ENCODE measurements around the gene HPCAL1. TPM values are rescaled to one million over a fixed set of nuclear protein-coding genes. Genes with fewer than 3 reads are reported as not detected.
"Not testable (repeated sequence)": the region's sequence is repeated elsewhere in the genome, so short reads cannot be mapped to it uniquely, and the experiment has no call there.

Gene HPCAL1
- total RNA-seq, 1 donor from 2014 or later: 12.3 TPM

DNA sequence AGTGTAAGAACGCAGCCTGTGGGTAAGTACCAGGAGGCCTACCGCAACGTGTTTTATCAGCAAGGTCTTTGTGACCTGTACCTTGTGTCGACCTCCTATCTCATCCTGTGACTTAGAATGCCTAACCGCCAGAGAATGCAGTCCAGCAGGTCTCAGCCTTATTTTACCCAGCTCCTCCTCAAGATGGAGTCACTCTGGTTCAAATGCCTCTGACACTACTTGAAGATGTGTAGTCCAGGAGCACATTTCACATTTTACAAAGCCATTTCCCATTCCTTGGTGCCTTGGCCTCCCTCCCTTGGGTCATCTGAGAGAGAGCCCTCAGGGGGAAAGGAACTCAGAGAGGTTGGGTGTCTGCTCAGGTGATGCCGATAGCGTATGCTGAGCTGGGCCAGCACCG is 6.6 kb upstream of the HPCAL1 start:
- Mint-ChIP-seq H3K4me1 (ENCODE audit: low read depth, unreplicated experiment) (peaks cover 7% of the 10 kb centered on the region), H3K27ac (ENCODE audit: unreplicated experiment) (no peak overlapping the region)

DNA sequence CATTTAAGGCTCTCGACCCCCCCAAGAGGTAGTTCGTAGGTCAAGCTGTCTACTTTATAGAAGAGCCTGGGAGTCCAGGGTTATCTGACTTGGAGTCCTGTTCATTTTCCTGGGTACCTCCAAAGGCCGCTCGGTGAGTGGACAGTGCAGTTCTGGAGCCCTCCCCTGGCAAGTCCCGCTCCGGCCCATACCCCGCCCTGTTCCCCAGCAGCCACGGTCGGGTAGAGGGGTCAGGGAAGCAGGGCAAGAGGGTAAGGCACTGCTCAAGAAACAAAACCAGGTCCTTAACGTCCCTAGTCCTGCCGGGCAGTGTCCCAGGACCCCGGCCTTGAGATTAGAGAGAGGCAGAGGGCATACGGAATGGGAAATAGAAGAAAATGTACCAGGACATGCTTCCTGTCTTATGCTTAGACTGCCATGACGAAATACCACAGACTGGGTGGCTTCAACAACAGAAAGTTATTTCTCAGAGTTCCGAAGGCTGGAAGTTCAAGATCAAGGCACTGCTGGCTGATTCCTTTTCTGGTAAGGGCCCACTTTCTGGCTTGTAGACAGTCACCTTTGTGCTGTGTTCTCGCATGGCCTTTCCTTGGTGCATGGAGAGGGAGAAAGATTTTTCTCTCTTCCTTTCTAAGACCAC is 5.4 kb upstream of the HPCAL1 start:
- Histone ChIP-seq H4K20me1 (ENCODE audit: insufficient read depth, low read length) (no peaks in the 10 kb centered on the region), H3K4me3 (ENCODE audit: insufficient read depth, low read depth, low read length) (no peak overlapping the region), H3K27ac (ENCODE audit: low read depth, low read length) (no peak overlapping the region), H3K27me3 (ENCODE audit: insufficient read depth, low read length) (no peaks in the 10 kb centered on the region), H2AFZ (ENCODE audit: low read depth, low read length) (no peak overlapping the region), H3K4me1 (ENCODE audit: insufficient read depth, low read length) (peaks cover 13% of the 10 kb centered on the region), H3K36me3 (ENCODE audit: insufficient read depth, low read length) (no peaks in the 10 kb centered on the region), H3K9ac (ENCODE audit: low read length) (no peak overlapping the region), H3K79me2 (ENCODE audit: insufficient read depth, low read length) (no peaks in the 10 kb centered on the region), H3K9me3 (ENCODE audit: insufficient read depth, low read depth, low read length) (no peaks in the 10 kb centered on the region), H3K4me2 (ENCODE audit: low read length) (peak overlapping the region; percentile 42)
- Mint-ChIP-seq H3K36me3 (ENCODE audit: low read depth, unreplicated experiment) (no peaks in the 10 kb centered on the region), H3K4me1 (ENCODE audit: low read depth, unreplicated experiment) (peaks cover 7% of the 10 kb centered on the region), H3K27me3 (ENCODE audit: low read depth, unreplicated experiment) (no peaks in the 10 kb centered on the region), H3K27ac (ENCODE audit: unreplicated experiment) (no peak overlapping the region), H3K9me3 (ENCODE audit: unreplicated experiment) (peaks cover 5% of the 10 kb centered on the region), H3K4me3 (ENCODE audit: unreplicated experiment) (no peak overlapping the region)
- TF ChIP-seq, protein P1, sequence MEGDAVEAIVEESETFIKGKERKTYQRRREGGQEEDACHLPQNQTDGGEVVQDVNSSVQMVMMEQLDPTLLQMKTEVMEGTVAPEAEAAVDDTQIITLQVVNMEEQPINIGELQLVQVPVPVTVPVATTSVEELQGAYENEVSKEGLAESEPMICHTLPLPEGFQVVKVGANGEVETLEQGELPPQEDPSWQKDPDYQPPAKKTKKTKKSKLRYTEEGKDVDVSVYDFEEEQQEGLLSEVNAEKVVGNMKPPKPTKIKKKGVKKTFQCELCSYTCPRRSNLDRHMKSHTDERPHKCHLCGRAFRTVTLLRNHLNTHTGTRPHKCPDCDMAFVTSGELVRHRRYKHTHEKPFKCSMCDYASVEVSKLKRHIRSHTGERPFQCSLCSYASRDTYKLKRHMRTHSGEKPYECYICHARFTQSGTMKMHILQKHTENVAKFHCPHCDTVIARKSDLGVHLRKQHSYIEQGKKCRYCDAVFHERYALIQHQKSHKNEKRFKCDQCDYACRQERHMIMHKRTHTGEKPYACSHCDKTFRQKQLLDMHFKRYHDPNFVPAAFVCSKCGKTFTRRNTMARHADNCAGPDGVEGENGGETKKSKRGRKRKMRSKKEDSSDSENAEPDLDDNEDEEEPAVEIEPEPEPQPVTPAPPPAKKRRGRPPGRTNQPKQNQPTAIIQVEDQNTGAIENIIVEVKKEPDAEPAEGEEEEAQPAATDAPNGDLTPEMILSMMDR (IDR thresholded peaks at IDR 0.05; ENCODE audit: insufficient read depth, low read depth, low read length): no peak
- no peak for TF ChIP-seq EZH2 (IDR thresholded peaks at IDR 0.05; ENCODE audit: insufficient read depth, low read length)
- DNase-seq (ENCODE audit: low read depth) (no peak), FAIRE-seq (no peak)

More for the DNA sequence above, 6.6 kb upstream of the HPCAL1 start:
- H3K4me1 ChIP-seq (ENCODE audit: insufficient read depth, low read length): peaks cover 13% of the 10 kb centered on the region
- H4K20me1 ChIP-seq (ENCODE audit: insufficient read depth, low read length): no peaks in the 10 kb centered on the region
- H2AFZ ChIP-seq (ENCODE audit: low read depth, low read length): no peak overlapping the region
- DNase-seq (ENCODE audit: low read depth) (no peak), FAIRE-seq (no peak)
- Mint-ChIP-seq H3K4me3 (ENCODE audit: unreplicated experiment) (no peak overlapping the region), H3K36me3 (ENCODE audit: low read depth, unreplicated experiment) (no peaks in the 10 kb centered on the region), H3K27me3 (ENCODE audit: low read depth, unreplicated experiment) (no peaks in the 10 kb centered on the region), H3K9me3 (ENCODE audit: unreplicated experiment) (peaks cover 5% of the 10 kb centered on the region)
- H3K79me2 ChIP-seq (ENCODE audit: insufficient read depth, low read length): no peaks in the 10 kb centered on the region
- no peak overlapping the region for H3K4me2 ChIP-seq (ENCODE audit: low read length)
- H3K27ac ChIP-seq (ENCODE audit: low read depth, low read length): no peak overlapping the region
- H3K9me3 ChIP-seq (ENCODE audit: insufficient read depth, low read depth, low read length): no peaks in the 10 kb centered on the region
- no peak overlapping the region for H3K9ac ChIP-seq (ENCODE audit: low read length)
- no peak for TF ChIP-seq EZH2 (IDR thresholded peaks at IDR 0.05; ENCODE audit: insufficient read depth, low read length)
- TF ChIP-seq, protein P1 (IDR thresholded peaks at IDR 0.05; ENCODE audit: insufficient read depth, low read depth, low read length): no peak
- no peak overlapping the region for H3K4me3 ChIP-seq (ENCODE audit: insufficient read depth, low read depth, low read length)
- H3K27me3 ChIP-seq (ENCODE audit: insufficient read depth, low read length): no peaks in the 10 kb centered on the region
- no peaks in the 10 kb centered on the region for H3K36me3 ChIP-seq (ENCODE audit: insufficient read depth, low read length)

DNA sequence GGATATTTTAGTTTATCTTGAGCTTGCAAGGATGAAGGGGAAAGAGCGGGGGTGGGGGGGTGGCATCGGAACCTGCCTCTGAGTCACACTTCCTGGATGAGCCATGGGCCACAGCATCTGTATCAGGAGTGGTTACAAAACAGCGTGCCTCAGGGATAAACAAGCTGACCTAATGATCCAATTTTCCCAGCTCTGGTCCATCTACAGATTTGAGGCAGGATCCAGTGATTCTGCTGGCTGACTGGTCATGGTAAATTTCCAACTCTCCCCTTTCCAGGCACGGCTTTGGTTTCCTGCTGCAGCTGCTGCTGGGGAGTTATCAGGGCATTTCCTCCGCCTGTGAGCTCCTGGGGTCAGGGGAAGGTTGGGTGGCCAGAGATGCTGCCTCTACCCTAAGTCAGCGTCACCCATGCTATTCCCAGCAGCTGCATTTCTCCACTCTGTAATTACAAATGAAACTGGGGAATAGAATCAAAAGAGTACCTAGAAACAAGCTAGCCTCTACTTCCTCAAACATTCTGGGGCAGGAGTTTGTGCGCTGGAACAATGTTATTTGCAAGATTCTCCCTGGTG is 4.7 kb upstream of the HPCAL1 start:
- Histone ChIP-seq H3K9me3 (ENCODE audit: insufficient read depth, low read depth, low read length) (no peaks in the 10 kb centered on the region), H2AFZ (ENCODE audit: low read depth, low read length) (no peak overlapping the region), H3K4me3 (ENCODE audit: insufficient read depth, low read depth, low read length) (no peak overlapping the region), H3K27me3 (ENCODE audit: insufficient read depth, low read length) (no peaks in the 10 kb centered on the region), H3K9ac (ENCODE audit: low read length) (no peak overlapping the region), H3K36me3 (ENCODE audit: insufficient read depth, low read length) (no peaks in the 10 kb centered on the region), H4K20me1 (ENCODE audit: insufficient read depth, low read length) (peaks cover under 1% of the 10 kb centered on the region), H3K27ac (ENCODE audit: low read depth, low read length) (peak overlapping the region; percentile 0), H3K4me2 (ENCODE audit: low read length) (peak overlapping the region; percentile 42), H3K4me1 (ENCODE audit: insufficient read depth, low read length) (peaks cover 13% of the 10 kb centered on the region), H3K79me2 (ENCODE audit: insufficient read depth, low read length) (peaks cover 2% of the 10 kb centered on the region)
- TF ChIP-seq EZH2 (IDR thresholded peaks at IDR 0.05; ENCODE audit: insufficient read depth, low read length): no peak
- TF ChIP-seq, protein P1 (IDR thresholded peaks at IDR 0.05; ENCODE audit: insufficient read depth, low read depth, low read length): no peak
- Mint-ChIP-seq H3K36me3 (ENCODE audit: low read depth, unreplicated experiment) (no peaks in the 10 kb centered on the region), H3K27me3 (ENCODE audit: low read depth, unreplicated experiment) (peaks cover under 1% of the 10 kb centered on the region), H3K27ac (ENCODE audit: unreplicated experiment) (no peak overlapping the region), H3K9me3 (ENCODE audit: unreplicated experiment) (peaks cover 5% of the 10 kb centered on the region), H3K4me3 (ENCODE audit: unreplicated experiment) (no peak overlapping the region), H3K4me1 (ENCODE audit: low read depth, unreplicated experiment) (peaks cover 7% of the 10 kb centered on the region)
- DNase-seq (ENCODE audit: low read depth) (peak; percentile 81), FAIRE-seq (no peak)

DNA sequence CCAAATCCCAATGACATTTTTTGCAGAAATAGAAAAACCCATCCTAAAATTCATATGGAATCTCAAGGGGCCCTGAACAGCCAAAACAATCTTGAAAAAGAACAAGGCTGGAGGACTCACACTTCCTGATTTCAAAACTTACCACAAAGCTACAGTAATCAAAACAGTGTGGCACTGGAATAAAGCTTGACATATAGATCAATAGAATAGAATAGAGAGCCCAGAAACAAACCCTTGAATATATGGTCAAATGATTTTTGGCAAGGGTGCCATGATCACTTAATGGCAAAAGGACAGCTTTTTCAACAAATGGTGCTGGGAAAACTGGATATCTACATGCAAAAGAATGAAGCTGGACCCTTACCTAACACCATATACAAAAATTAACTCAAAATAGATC is 3.9 kb upstream of the HPCAL1 start:
- H3K9me3 Mint-ChIP-seq (ENCODE audit: unreplicated experiment); DNase-seq (ENCODE audit: low read depth); H3K27ac Mint-ChIP-seq (ENCODE audit: unreplicated experiment); H3K4me3 ChIP-seq (ENCODE audit: insufficient read depth, low read depth, low read length); H3K27me3 ChIP-seq (ENCODE audit: insufficient read depth, low read length); H3K79me2 ChIP-seq (ENCODE audit: insufficient read depth, low read length); FAIRE-seq; H4K20me1 ChIP-seq (ENCODE audit: insufficient read depth, low read length); H2AFZ ChIP-seq (ENCODE audit: low read depth, low read length); H3K9me3 ChIP-seq (ENCODE audit: insufficient read depth, low read depth, low read length); H3K27me3 Mint-ChIP-seq (ENCODE audit: low read depth, unreplicated experiment); H3K36me3 Mint-ChIP-seq (ENCODE audit: low read depth, unreplicated experiment); H3K9ac ChIP-seq (ENCODE audit: low read length); H3K36me3 ChIP-seq (ENCODE audit: insufficient read depth, low read length); H3K4me2 ChIP-seq (ENCODE audit: low read length); H3K27ac ChIP-seq (ENCODE audit: low read depth, low read length); H3K4me1 Mint-ChIP-seq (ENCODE audit: low read depth, unreplicated experiment); H3K4me3 Mint-ChIP-seq (ENCODE audit: unreplicated experiment): not testable (repeated sequence)
- peaks cover 13% of the 10 kb centered on the region for H3K4me1 ChIP-seq (ENCODE audit: insufficient read depth, low read length)
